ENCODE results near the gene UBALD2.
"Not testable (repeated sequence)": the region's sequence is repeated elsewhere in the genome, so short reads cannot be mapped to it uniquely, and the experiment has no call there.

UBALD2 gene

GRCh38 chr17:76292567-76292966 lies 27.4 kb downstream of the UBALD2 start:
- no peak for DNase-seq (ENCODE audit: low read depth)
- TF ChIP-seq, protein P1, sequence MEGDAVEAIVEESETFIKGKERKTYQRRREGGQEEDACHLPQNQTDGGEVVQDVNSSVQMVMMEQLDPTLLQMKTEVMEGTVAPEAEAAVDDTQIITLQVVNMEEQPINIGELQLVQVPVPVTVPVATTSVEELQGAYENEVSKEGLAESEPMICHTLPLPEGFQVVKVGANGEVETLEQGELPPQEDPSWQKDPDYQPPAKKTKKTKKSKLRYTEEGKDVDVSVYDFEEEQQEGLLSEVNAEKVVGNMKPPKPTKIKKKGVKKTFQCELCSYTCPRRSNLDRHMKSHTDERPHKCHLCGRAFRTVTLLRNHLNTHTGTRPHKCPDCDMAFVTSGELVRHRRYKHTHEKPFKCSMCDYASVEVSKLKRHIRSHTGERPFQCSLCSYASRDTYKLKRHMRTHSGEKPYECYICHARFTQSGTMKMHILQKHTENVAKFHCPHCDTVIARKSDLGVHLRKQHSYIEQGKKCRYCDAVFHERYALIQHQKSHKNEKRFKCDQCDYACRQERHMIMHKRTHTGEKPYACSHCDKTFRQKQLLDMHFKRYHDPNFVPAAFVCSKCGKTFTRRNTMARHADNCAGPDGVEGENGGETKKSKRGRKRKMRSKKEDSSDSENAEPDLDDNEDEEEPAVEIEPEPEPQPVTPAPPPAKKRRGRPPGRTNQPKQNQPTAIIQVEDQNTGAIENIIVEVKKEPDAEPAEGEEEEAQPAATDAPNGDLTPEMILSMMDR (conservative IDR thresholded peaks at IDR 0.05; ENCODE audit: low read depth, low read length) = no peak
- H3K4me3 ChIP-seq (ENCODE audit: low read length) = no peak overlapping the region

- TF ChIP-seq, protein P1 (conservative IDR thresholded peaks at IDR 0.05; ENCODE audit: low read depth, low read length) = no peak
- no peak overlapping the region for H3K4me3 ChIP-seq (ENCODE audit: low read length)
- DNase-seq (ENCODE audit: low read depth) = no peak
Measured at GRCh38 chr17:76293106-76293505, 28.0 kb downstream of the UBALD2 start.

GRCh38 chr17:76296186-76296585 lies 31.0 kb downstream of the UBALD2 start:
- TF ChIP-seq, protein P1 (conservative IDR thresholded peaks at IDR 0.05; ENCODE audit: low read depth, low read length) = no peak
- DNase-seq (ENCODE audit: low read depth) = no peak
- H3K4me3 ChIP-seq (ENCODE audit: low read length) = no peak overlapping the region

- no peak overlapping the region for H3K4me3 ChIP-seq (ENCODE audit: low read length)
- TF ChIP-seq, protein P1 (conservative IDR thresholded peaks at IDR 0.05; ENCODE audit: low read depth, low read length) = no peak
- no peak for DNase-seq (ENCODE audit: low read depth)
Measured at GRCh38 chr17:76296889-76297288, 31.7 kb downstream of the UBALD2 start.

- TF ChIP-seq, protein P1 (conservative IDR thresholded peaks at IDR 0.05; ENCODE audit: low read depth, low read length) = no peak
- H3K4me3 ChIP-seq (ENCODE audit: low read length) = no peak overlapping the region
- DNase-seq (ENCODE audit: low read depth) = no peak
Measured at GRCh38 chr17:76297436-76297835, 32.3 kb downstream of the UBALD2 start.

DNA sequence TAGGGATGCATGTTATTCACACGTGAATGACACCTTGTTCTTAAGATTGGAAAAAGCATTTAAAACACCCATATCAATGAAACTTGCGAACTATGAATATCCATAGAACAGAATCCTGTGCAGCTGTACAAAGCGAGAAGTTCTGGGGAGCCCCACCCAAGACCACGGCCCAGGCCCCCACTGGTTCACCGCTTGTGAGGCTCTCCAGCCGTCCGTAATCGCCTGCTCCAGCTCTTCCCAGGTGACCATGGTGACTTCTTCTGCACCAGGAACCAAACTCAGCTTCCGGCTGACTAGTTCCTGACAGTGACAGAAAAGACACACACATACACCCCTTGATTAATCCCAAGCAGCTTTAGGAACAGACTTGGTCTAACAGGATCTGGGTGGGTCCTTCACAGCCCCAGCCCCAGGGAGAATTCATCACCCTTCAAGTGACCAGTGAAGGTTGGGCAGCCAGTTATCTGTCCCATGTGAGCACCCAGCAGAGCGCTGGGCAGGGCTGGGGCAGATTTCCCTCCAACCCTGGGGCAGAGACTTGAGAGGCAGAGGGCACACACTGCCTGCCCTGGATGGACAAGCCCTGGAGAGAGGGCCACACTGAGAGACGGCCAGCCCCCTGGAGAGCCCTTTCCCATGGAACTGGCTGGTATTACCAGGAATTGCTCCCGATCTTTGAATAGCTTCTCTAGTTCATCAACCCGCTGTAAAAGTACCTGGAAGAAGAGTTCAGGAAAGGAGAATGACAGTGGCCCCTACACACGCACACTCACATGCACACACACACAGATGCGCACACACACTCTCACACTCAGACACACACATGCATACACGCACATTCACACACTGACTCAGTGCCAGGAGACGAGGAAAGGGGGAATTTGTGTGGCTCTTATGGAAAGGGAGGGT lies 39.3 kb downstream of the UBALD2 start:
- TF ChIP-seq, protein P1 (conservative IDR thresholded peaks at IDR 0.05; ENCODE audit: low read depth, low read length) = no peak
- DNase-seq (ENCODE audit: low read depth) = no peak
- H3K4me3 ChIP-seq (ENCODE audit: low read length) = no peak overlapping the region

DNA sequence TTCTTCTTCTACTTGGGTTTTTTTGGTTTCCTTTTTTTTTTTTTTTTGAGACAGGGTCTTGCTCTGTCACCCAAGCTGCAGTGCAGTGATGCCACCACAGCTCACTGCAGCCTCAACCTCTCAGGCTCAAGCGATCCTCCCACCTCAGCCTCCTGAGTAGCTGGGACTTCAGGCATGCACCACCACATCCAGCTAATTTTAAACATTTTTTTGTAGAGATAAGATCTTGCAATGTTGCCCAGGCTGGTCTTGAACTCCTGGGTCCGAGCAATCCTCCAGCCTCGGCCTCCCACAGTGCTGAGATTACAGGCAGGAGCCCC lies 39.9 kb downstream of the UBALD2 start:
- DNase-seq (ENCODE audit: low read depth); H3K4me3 ChIP-seq (ENCODE audit: low read length): not testable (repeated sequence)
